ENCODE measurements around the gene PTGDS. TPM values are rescaled to one million over a fixed set of nuclear protein-coding genes. Genes with fewer than 3 reads are reported as not detected.
A peak's percentile ranks its signal among the peaks of the same experiment; 100 is the strongest.

Gene PTGDS
- total RNA-seq, 2 donors from 2014 or later, result 13.8 to 22.1 TPM

- no peaks in the 10 kb centered on the region for H3K9me3 Mint-ChIP-seq
- peaks cover 17% of the 10 kb centered on the region for H3K27me3 ChIP-seq (ENCODE audit: control insufficient read depth, insufficient read depth, low read length, poor library complexity, severe bottlenecking)
- H3K4me3 ChIP-seq (ENCODE audit: low read length), result no peak overlapping the region
- no peak overlapping the region for H3K4me3 Mint-ChIP-seq
- no peak overlapping the region for H3K27ac Mint-ChIP-seq
- TF ChIP-seq CTCF (conservative IDR thresholded peaks at IDR 0.05), result no peak
- H3K36me3 ChIP-seq (ENCODE audit: control insufficient read depth, insufficient read depth, low read length), result no peaks in the 10 kb centered on the region
- H3K9me3 ChIP-seq (ENCODE audit: control insufficient read depth, low read length), result no peaks in the 10 kb centered on the region
- H3K36me3 Mint-ChIP-seq (ENCODE audit: low read depth), result no peaks in the 10 kb centered on the region
- H3K4me1 Mint-ChIP-seq, result no peaks in the 10 kb centered on the region
- H3K4me1 ChIP-seq (ENCODE audit: control insufficient read depth, insufficient read depth, low read length), result no peaks in the 10 kb centered on the region
- no peak overlapping the region for H3K27ac ChIP-seq (ENCODE audit: low read depth, low read length)
- H3K9ac ChIP-seq (ENCODE audit: extremely low read depth, low read length, poor library complexity, severe bottlenecking), result no peak overlapping the region
- no peak for DNase-seq
- 85 to 89% methylated on average over 11 to 21 of the region's 21 CpGs for WGBS, 2 experiments (ENCODE audit: insufficient coverage in 1 of 2, insufficient read length in 1 of 2)
- H3K27me3 Mint-ChIP-seq (ENCODE audit: insufficient read depth), result peaks cover 12% of the 10 kb centered on the region
Observed at GRCh38 chr9:137025517-137025966, 48.2 kb downstream of the PTGDS start.

- peaks cover 17% of the 10 kb centered on the region for H3K27me3 ChIP-seq (ENCODE audit: control insufficient read depth, insufficient read depth, low read length, poor library complexity, severe bottlenecking)
- no peak for DNase-seq
- H3K27ac Mint-ChIP-seq, result no peak overlapping the region
- H3K27ac ChIP-seq (ENCODE audit: low read depth, low read length), result no peak overlapping the region
- no peaks in the 10 kb centered on the region for H3K9me3 ChIP-seq (ENCODE audit: control insufficient read depth, low read length)
- peaks cover 12% of the 10 kb centered on the region for H3K27me3 Mint-ChIP-seq (ENCODE audit: insufficient read depth)
- H3K9ac ChIP-seq (ENCODE audit: extremely low read depth, low read length, poor library complexity, severe bottlenecking), result no peak overlapping the region
- H3K4me3 Mint-ChIP-seq, result no peak overlapping the region
- no peak overlapping the region for H3K4me3 ChIP-seq (ENCODE audit: low read length)
- H3K36me3 Mint-ChIP-seq (ENCODE audit: low read depth), result no peaks in the 10 kb centered on the region
- no peaks in the 10 kb centered on the region for H3K4me1 ChIP-seq (ENCODE audit: control insufficient read depth, insufficient read depth, low read length)
- WGBS, 2 experiments (ENCODE audit: insufficient coverage in 1 of 2, insufficient read length in 1 of 2), result 89 to 94% methylated on average over 2 of the region's 2 CpGs
- H3K9me3 Mint-ChIP-seq, result no peaks in the 10 kb centered on the region
- H3K36me3 ChIP-seq (ENCODE audit: control insufficient read depth, insufficient read depth, low read length), result no peaks in the 10 kb centered on the region
- H3K4me1 Mint-ChIP-seq, result no peaks in the 10 kb centered on the region
- no peak for TF ChIP-seq CTCF (conservative IDR thresholded peaks at IDR 0.05)
Observed at GRCh38 chr9:137026384-137026783, 49.1 kb downstream of the PTGDS start.

GRCh38 chr9:137026828-137027227 lies 49.5 kb downstream of the PTGDS start:
- Histone ChIP-seq H3K4me3 (ENCODE audit: low read length) (peak overlapping the region; percentile 70), H3K9ac (ENCODE audit: extremely low read depth, low read length, poor library complexity, severe bottlenecking) (no peak overlapping the region)

More at GRCh38 chr9:137026828-137027227, 49.5 kb downstream of the PTGDS start:
- no peaks in the 10 kb centered on the region for H3K4me1 ChIP-seq (ENCODE audit: control insufficient read depth, insufficient read depth, low read length)
- H3K36me3 Mint-ChIP-seq (ENCODE audit: low read depth), result no peaks in the 10 kb centered on the region
- H3K9me3 ChIP-seq (ENCODE audit: control insufficient read depth, low read length), result no peaks in the 10 kb centered on the region
- DNase-seq, result no peak
- H3K4me3 Mint-ChIP-seq, result peak overlapping the region; percentile 53
- 92 to 100% methylated on average over 3 to 4 of the region's 4 CpGs for WGBS, 2 experiments (ENCODE audit: insufficient coverage in 1 of 2, insufficient read length in 1 of 2)
- H3K27me3 ChIP-seq (ENCODE audit: control insufficient read depth, insufficient read depth, low read length, poor library complexity, severe bottlenecking), result peaks cover 17% of the 10 kb centered on the region
- no peak overlapping the region for H3K27ac ChIP-seq (ENCODE audit: low read depth, low read length)
- no peak overlapping the region for H3K27ac Mint-ChIP-seq
- no peaks in the 10 kb centered on the region for H3K9me3 Mint-ChIP-seq
- H3K27me3 Mint-ChIP-seq (ENCODE audit: insufficient read depth), result peaks cover 14% of the 10 kb centered on the region
- H3K36me3 ChIP-seq (ENCODE audit: control insufficient read depth, insufficient read depth, low read length), result no peaks in the 10 kb centered on the region
- H3K4me1 Mint-ChIP-seq, result no peaks in the 10 kb centered on the region
- no peak for TF ChIP-seq CTCF (conservative IDR thresholded peaks at IDR 0.05)

All from endodermal cell (in vitro differentiated cells).